K562 (cell line): Measurements from ENCODE around the gene SLC16A5. TPM values are rescaled to one million over a fixed set of nuclear protein-coding genes. Genes with fewer than 3 reads are reported as not detected.

ENCODE experiments used
- ARID2 ChIP-seq: fragments of 450-650 bp; IDR thresholded peaks from 2 replicates; pipeline ENCODE4 v1.6.1; 2017; ENCODE audit warnings: antibody characterized with exemption, mild to moderate bottlenecking
- ARNT ChIP-seq, 2 experiments: fragments of 450-650 bp; IDR thresholded peaks; 2 replicates each; pipeline ENCODE4 v1.6.1; 2016; ENCODE audit warnings: mild to moderate bottlenecking in 1 of 2
- ATF6 ChIP-seq: sonication (generic); formaldehyde crosslinking; IDR thresholded peaks from 2 replicates; pipeline ENCODE4 v1.4.0; 2020; ENCODE audit warnings: mild to moderate bottlenecking, missing genetic modification reagents
- C11orf30 ChIP-seq: fragments of 450-650 bp; IDR thresholded peaks from 2 replicates; pipeline ENCODE4 v1.6.1; 2016; ENCODE audit warnings: low read depth, mild to moderate bottlenecking
- E2F8 ChIP-seq: fragments of 450-650 bp; IDR thresholded peaks from 2 replicates; pipeline ENCODE4 v1.7.1; 2018; ENCODE audit warnings: mild to moderate bottlenecking, low read depth; ENCODE audit not compliant: partially characterized antibody
- ETS2 ChIP-seq: IDR thresholded peaks from 2 replicates; pipeline ENCODE4 v1.6.1; 2016; ENCODE audit warnings: borderline replicate concordance, missing genetic modification characterization, mild to moderate bottlenecking, moderate library complexity, missing compliant biosample characterization; ENCODE audit not compliant: poor library complexity, severe bottlenecking
- FOSL1 ChIP-seq: fragments of 200-800 bp; sonication (Bioruptor generic); conservative IDR thresholded peaks from 2 replicates; pipeline ENCODE4 v1.6.1; 2016; ENCODE audit warnings: missing genetic modification characterization, missing compliant biosample characterization
- GTF2F1 ChIP-seq: IDR thresholded peaks from 2 replicates; pipeline ENCODE4 v1.6.1; 2011; ENCODE audit warnings: low read depth, low read length, improper control_type of control experiment
- KAT7 ChIP-seq: sonication (generic); formaldehyde crosslinking; IDR thresholded peaks from 2 replicates; pipeline ENCODE4 v1.8.0; 2022; ENCODE audit warnings: missing genetic modification reagents, mild to moderate bottlenecking, borderline replicate concordance
- KDM1A ChIP-seq, 2 experiments: fragments of 450-650 bp; IDR thresholded peaks; 2 replicates each; pipeline ENCODE4 v1.6.1; 2016; ENCODE audit warnings: mild to moderate bottlenecking in 2 of 2
- KDM4B ChIP-seq, 2 experiments: fragments of 450-650 bp in 1 of 2; sonication (generic) in 1 of 2; IDR thresholded peaks; 2 replicates each; pipeline ENCODE4 v1.6.1; 2016 to 2017; ENCODE audit warnings: borderline replicate concordance in 2 of 2, antibody characterized with exemption in 1 of 2, low read depth in 1 of 2, mild to moderate bottlenecking in 1 of 2
- MAFF ChIP-seq: IDR thresholded peaks from 2 replicates; pipeline ENCODE4 v1.6.1; 2012; ENCODE audit warnings: low read length, improper control_type of control experiment
- MTA3 ChIP-seq: fragments of 450-650 bp; formaldehyde crosslinking; IDR thresholded peaks from 2 replicates; pipeline ENCODE4 v1.6.1; 2017; ENCODE audit warnings: mild to moderate bottlenecking, borderline replicate concordance
- NFE2 ChIP-seq: IDR thresholded peaks from 2 replicates; pipeline ENCODE4 v1.6.1; 2014; ENCODE audit warnings: antibody characterized with exemption, low read depth
- PTRF ChIP-seq: fragments of 450-650 bp; IDR thresholded peaks from 2 replicates; pipeline ENCODE4 v1.6.1; 2016; ENCODE audit warnings: mild to moderate bottlenecking, missing genetic modification characterization, missing compliant biosample characterization
- SRSF7 ChIP-seq: fragments of 200-400 bp; formaldehyde crosslinking; optimal IDR thresholded peaks from 2 replicates; pipeline ENCODE3; 2017; ENCODE audit warnings: mild to moderate bottlenecking, low read depth, low read length
- U2AF1 ChIP-seq: fragments of 200-400 bp; formaldehyde crosslinking; optimal IDR thresholded peaks from 2 replicates; pipeline ENCODE3; 2017; ENCODE audit warnings: mild to moderate bottlenecking, low read depth, low read length, moderate library complexity
- USF1 ChIP-seq: sonication (generic); formaldehyde crosslinking; IDR thresholded peaks from 2 replicates; pipeline ENCODE4 v1.9.0; 2022; ENCODE audit warnings: mild to moderate bottlenecking, missing genetic modification reagents
- USF2 ChIP-seq: sonication (generic); formaldehyde crosslinking; IDR thresholded peaks from 2 replicates; pipeline ENCODE4 v1.5.0; 2020; ENCODE audit warnings: missing genetic modification reagents
- ZBTB33 ChIP-seq: sonication (generic); formaldehyde crosslinking; IDR thresholded peaks from 2 replicates; pipeline ENCODE4 v1.8.1; 2023; ENCODE audit warnings: mild to moderate bottlenecking, missing genetic modification reagents
- ZNF224 ChIP-seq: sonication (generic); formaldehyde crosslinking; IDR thresholded peaks from 2 replicates; pipeline ENCODE4 v1.8.0; 2022; ENCODE audit warnings: mild to moderate bottlenecking, missing genetic modification reagents
- ZNF644 ChIP-seq: fragments of 200-800 bp; sonication (Bioruptor generic); IDR thresholded peaks from 2 replicates; pipeline ENCODE4 v1.6.1; 2016; ENCODE audit warnings: low read depth, missing genetic modification characterization, missing compliant biosample characterization
- polyA plus RNA-seq, 8 experiments: library from polyadenylated mRNA; depleted of rRNA in 4 of 8; stranded (reverse) in 5 of 8; unstranded in 3 of 8; fragments of >200 nt; fragmentation: Nextera tagmentation in 2 of 8; fragmentation: Illumina TruSeq in 1 of 8; extraction: Ambion mirVana in 2 of 8; extraction: Trizol in 1 of 8; gene quantifications; 2 replicates each; pipeline versions ENCODE4 v1.2.1 to v1.2.3, GENCODE V29; 2011 to 2014; ENCODE audit warnings: inconsistent platforms in 1 of 8, missing spikeins in 1 of 8
- total RNA-seq, 7 experiments: library from RNA; depleted of rRNA in 6 of 7; stranded (reverse); fragments of >200 nt in 6 of 7; fragmentation: Illumina TruSeq in 2 of 7; extraction: Trizol in 2 of 7; gene quantifications; 2 replicates each; pipeline versions ENCODE4 v1.2.1 to v1.2.3, GENCODE V29; 2011 to 2021; ENCODE audit warnings: low replicate concordance in 1 of 7

Gene SLC16A5
- total and polyA plus RNA-seq, 9 of the 15 experiments (the other 6 are each of a cell fraction or from before 2014, with no cell fraction given): 0.06 to 2.6 (median 0.91) TPM

- TF ChIP-seq ATF6 (CRISPR knock-in tag) (no peak), C11orf30 (no peak), ZNF644 (no peak), SRSF7 (no peak), NFE2 (no peak), GTF2F1 (no peak), E2F8 (no peak), KAT7 (CRISPR knock-in tag) (no peak), ZNF224 (CRISPR knock-in tag) (no peak), ARID2 (no peak), ETS2 (tag) (no peak), U2AF1 (no peak), USF1 (CRISPR knock-in tag) (no peak), MAFF (no peak), FOSL1 (no peak), ZBTB33 (CRISPR knock-in tag) (no peak), KDM1A (IDR thresholded peaks at IDR 0.05) (peak; percentile 37 to 62; a peak in 2 of 4 replicates), PTRF (tag) (no peak), KDM4B (IDR thresholded peaks at IDR 0.05; ENCODE audit: borderline replicate concordance in 2 of 2, low read depth in 1 of 2) (no peak), USF2 (no peak), ARNT (IDR thresholded peaks at IDR 0.05) (no peak), MTA3 (peak; percentile 53; the same call in 1 of the 2 replicates)
Measured at GRCh38 chr17:75074532-75074931, 13.2 kb upstream of the SLC16A5 start (continued).
